C1 segment of cervical spinal cord (tissue), 14 donors: ENCODE measurements around the gene CORO2B.

Source experiments
- DNase-seq, 14 donors: peaks; one replicate each; lab custom pipeline; 2025; lab: John Stamatoyannopoulos, UW

The CORO2B gene

DNA sequence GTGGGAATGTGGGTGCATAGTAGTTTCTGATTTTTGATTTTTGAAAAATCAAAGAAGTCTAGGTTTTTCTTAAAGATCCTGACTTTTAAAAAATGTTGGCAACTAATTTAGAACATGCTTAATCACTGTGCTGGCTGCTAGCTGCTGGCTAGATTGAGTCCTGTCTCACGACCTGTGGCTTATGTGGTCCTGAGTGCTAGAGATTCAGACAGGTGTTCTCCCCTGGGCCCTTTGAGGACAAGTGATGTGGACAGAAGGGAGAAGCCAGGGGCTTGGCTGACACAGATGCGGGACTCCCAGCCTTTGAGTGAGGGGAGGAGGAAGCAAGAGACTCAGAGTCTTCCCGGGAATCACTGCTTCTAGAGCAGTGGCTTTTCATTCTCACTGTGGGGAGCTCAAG, 47.5 kb downstream of the CORO2B start:
- DNase-seq, result no peak

DNA sequence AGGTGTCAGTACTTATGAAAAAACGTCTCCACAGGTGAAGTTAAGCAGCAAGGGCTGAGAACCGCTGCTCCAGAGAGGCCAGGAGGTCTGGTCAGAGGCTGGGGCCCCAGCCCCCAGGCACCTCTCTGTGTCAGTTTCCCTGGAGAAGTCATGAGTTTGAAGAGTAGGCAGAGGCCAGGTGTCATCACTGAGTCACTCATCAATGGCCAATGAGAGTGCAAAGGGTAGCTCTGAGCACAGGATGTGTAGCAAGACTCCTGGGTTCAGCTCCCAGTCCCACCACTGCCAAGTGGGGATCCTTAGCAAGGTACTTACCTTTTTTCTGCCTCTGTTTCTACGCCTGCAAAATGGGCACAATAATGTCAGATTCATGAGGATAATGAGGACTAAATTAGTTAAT, 47.9 kb downstream of the CORO2B start:
- no peak for DNase-seq

DNA sequence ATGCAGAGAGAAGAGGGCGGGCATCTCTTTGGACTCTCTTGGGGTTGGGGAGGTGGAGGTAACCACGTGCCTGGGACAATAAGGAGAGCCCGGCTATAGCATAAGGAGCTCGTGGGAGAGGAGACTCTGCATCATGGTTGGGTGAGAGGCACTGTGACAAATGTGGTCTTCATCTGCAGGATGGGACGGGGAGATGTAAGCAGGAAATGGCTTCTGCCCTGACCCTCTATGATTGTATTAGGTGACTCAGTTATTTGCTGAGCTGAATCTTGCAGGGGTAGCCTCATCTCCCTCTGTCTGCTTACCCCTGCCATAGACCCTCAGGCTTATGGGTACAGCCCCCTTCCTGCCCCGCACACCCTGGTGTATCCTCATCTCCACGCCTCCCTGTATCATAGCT, 48.7 kb downstream of the CORO2B start:
- DNase-seq, result no peak

DNA sequence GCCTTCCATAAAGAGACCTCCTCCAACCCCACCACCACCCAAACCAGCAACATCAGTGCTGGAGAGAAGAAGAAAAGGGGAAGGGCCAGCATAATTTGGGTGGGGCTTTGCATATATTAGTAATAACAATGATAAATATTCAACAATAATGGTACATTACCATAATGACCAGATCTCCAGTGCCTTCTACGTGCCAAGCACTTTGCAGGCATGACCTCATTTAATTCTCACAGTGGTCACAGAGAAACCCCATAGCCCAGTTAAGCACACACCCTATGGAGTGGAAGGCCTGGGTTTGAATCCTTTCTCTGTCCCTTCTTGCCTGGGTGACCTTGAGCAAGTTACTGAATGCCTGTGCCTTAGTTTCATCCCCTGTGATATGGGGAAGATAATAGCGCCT, 49.2 kb downstream of the CORO2B start:
- DNase-seq, result no peak

DNA sequence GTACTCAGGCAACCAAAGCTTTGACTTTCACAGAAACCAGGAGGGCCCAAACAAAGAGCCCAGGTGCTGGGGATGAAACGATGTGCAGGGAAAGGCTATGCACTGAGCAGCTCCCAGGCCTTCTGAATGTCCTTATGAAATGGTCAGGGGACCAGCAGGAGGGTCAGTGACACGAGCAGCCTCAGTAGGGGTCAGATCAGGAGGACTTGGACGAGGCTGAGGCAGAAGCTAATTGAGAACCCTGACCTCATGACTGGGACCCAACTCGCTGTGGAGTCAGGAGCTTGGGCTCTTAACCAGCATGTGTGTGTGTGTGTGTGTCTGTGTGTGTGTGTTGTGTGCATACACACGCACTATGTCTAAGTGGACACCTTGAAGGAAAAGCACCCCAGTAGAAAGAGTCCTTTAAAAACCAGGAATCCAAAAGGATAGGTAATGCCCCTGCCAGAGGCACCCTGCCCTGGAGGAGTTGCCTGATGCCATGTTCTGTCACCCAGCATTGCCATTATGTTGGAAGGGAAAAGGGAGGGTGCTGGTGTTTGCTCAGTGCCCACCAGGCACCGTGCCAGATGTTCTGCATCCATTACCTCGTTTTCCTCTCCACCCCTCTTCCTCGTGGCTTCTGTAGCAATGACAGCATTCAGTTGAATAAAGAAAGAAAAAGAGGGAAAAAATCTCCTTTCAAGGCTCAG, 50.9 kb downstream of the CORO2B start:
- DNase-seq, result no peak

DNA sequence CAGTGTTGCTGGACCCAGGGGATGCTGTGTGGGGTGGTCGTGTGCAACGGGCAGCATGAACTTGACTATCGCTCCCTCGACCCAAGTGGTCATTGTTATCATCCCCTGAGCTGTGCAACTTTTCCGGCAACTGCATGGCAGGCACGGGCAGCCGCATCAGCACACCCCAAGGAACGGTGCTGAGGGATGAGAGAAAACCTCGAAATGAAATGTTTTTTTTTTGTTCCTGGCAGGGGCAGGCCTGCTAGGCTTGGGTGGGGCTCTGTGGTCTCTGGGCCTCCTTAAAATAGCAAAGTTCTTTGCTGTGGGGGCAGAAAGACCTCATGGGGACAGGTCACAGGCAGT, 51.4 kb downstream of the CORO2B start:
- DNase-seq, result no peak

DNA sequence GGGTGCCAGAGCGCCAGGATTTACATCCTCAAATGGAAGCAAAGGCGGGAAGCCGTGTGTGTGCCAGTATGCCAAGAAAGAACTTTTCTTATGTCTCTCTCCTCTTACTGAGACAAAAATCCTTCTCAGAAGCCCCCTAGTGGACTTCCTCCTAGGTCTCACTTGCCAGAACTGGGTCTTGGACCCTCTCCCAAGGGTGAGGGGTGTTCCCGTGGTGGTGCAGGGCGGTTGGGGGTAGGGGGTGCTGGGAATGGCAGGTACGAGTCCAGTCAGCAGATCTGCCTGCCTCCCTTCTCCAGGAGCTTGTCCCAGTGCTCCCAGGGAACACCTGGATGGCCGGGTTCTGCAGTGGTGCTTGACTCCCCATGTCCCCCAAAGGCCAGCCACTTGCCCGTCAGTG, 52.0 kb downstream of the CORO2B start:
- no peak for DNase-seq

DNA sequence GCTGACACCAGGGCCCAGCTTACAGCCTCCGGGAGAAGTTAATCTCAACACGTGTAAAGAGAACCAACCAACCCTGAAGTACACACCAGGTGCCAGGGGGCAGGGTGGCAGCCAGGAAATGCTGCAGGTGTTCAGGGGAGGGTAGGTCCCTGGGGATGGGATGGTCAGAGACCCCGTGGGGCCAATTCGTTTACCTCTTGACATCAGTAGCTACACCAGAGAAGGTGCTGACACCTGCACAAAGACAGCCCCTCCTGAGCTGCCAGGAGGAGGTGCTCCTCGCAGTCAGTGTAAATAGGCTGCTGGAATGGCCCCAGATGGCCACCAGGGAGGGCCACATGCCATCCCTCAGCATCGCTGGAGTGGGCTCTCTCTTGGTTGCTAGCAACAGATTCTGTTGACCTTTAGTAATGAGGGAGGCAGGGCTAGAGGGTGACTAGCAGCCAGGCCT, 52.8 kb downstream of the CORO2B start:
- peak in 1 of 14 donors; percentile 80 for DNase-seq

DNA sequence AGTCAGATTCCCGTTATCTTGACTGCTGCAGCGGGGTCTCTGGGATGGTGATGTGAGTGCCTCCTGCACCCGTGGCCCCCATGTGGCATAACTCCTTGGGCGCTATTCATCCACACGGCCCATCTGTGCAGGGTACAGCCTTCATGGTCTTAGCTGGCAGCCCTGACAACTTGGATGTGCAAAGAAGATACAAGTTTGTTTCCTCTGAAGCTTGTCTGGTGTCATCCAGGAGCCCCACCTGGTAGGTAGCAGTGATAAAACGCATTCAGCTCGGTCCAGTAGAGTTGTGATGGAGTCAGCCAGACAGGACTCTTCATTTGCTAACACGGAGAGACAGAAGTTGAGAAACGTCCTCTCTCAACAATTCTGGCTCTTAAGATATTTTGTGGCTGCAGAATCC, 53.3 kb downstream of the CORO2B start:
- DNase-seq, result no peak

DNA sequence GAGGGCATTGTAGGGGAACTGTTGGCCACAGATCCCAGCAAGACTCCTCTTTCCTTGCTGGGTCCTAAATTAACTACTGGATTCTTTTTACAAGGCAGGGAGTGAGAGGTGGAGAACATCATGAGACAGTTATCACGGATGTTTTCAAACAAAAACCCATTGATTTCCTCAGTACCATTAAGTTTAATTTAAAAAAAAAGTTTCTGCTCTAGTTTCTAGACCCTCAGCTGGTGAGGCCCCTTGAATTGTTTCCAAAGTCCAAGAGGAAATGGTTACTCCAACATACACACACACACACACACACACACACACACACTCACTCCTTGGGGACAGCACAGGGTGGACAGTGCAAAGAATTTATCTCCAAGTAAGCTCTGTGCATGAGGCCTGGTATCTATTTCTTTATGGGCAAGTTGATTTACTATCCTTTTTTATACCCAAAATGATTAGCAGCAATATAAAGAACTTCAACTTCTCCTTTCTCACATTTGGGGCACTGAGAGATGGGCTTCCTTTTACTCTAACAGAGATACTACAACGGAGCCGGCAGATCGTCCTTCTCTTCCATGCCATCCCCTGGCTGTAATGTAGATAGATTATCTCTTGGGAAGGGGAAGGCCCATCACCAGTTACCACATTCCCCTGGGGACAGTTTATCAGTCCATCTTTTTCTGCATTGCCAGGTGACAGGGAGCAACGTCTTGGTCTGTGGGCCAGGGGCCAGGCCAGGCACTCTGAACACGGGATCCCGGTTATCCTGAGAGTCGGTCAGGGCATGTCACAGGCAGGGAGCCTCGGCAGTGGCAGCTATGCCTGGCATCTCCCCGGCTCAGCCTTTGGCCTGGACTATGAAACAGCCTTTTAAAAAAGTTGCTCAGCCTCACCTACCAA, 54.7 kb downstream of the CORO2B start:
- DNase-seq, result peak in 1 of 14 donors; percentile 50

DNA sequence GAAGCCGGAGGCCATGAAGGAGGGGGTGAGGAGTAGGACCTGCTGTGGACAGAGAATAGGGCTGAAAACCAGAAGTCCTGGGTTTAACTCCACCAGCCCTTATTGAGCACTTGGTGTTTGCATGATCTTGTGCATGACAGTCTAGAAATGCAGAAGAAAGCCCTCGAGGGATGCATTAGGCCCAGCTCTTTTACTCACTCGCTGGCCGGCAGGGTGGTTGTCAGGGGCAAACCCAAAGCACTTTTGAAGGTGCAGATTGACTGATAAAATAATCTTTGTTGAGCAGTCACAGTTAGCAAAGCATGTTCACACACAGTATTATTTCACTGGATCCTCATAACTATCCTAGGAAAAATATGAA, 55.3 kb downstream of the CORO2B start:
- DNase-seq, result no peak

DNA sequence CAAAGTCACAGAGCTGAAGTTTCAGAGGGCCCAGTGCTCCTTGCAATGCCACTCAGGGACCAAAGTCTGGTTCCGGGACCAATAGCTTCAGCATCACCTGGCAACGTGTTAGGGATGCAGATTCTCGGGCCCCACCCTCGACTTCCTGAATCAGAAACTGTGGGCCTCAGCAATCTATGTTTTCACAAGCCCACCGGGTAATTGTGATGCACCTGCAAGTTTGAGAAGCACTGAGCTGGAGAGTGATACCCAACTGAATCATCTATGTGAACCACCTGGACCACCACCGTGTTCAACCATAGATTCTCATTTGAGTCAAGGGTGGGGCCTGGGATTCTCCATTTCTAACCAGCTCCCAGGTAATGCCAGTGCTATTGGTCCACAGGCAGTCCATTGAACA, 55.7 kb downstream of the CORO2B start:
- no peak for DNase-seq

DNA sequence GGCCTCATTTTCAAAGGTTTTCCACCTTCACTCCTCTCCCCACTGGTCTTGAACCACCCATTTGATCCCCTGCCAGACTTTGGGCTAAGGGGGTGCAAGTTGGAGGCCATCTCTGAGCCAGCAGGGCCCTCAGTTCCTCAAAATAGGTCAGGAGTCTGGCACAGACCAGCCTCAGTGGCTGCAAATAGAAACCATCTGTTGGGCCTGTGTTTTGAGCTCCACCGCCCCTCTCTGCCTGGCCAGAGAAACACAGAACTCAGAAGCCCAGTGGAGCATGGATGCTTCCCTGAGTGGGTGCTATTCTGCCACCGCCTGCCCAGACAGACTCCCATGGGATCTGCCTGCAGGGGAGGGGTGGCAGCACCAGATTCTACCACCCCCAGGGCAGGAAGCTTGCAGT, 56.3 kb downstream of the CORO2B start:
- peak in 10 of 14 donors; percentile 50 to 99 (median 62) for DNase-seq

DNA sequence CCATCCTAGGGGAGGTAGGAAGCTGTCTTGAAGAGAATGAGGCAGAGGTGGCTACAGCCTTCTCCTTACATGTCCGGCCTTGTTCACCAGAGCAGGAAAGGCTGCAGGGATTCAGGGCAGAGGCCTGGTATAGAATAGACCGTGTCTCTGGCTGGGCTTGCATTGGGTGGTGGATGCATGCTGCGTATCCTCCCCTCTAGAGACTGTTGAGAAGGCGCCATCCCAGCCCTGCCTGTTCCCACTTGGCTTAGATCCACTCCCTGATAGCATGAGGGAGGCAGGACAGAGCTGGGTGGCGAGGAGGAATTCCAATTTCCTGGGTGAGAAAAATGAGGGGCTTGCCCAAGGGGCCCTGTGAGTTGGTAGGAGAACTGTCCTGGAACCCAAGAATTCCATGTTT, 57.5 kb downstream of the CORO2B start:
- DNase-seq, result no peak

DNA sequence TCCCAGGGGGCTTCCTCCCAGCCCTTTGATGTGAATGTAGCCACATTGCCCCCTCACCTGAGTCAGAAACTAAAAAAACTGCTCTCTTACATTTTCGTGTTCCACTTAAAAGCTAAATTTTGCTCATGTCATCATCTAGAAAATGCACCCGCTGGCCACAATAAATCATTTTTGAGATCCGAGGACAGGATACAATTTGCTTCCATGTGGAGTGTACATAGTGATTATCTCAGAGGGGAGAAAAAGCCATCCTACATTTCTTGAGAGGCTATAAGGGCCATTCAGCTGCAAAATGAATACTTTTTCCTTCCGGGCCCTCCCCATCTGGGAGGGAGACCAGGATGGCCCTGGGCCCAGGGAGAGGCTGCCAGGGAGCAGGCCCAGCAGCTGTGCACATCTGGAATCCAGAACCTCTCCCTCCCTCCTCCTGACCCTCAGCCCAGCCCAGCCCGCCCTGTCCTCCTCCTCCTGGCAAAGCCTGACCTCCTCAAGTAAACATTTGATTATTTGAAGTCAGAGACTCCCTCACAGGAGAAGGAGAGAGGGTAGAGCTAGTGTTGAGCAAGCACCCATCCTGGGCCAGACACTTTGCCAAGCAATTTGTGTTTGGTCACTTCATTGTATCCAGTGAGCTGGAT, 59.1 kb downstream of the CORO2B start:
- DNase-seq, result no peak

DNA sequence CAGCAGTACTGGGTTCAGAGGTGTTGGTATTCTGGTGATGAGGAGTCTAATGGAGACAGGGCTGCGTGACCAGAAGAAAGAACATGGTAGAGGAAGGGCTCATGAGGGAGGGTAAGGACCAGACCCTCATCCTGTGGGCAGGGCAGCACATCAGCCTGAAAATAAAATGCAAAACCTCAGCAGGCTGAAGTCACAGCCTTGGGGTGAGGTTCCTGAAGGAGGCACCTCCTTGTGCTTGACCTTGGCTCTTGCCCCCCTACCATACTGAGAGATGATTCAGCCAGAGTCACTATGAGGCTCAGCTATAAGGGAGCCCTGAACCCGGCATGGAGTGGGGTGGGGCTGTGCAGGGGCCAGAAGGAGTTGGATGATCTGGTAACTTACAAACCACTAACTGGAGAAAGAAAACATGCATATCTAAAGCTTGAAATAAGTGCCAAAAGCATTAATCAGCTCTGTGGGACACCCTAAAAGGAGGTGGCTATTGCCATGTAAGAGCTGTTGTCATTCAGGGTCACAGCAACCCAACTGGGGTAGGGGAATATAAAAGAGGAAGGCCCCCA, 60.2 kb downstream of the CORO2B start:
- no peak for DNase-seq

DNA sequence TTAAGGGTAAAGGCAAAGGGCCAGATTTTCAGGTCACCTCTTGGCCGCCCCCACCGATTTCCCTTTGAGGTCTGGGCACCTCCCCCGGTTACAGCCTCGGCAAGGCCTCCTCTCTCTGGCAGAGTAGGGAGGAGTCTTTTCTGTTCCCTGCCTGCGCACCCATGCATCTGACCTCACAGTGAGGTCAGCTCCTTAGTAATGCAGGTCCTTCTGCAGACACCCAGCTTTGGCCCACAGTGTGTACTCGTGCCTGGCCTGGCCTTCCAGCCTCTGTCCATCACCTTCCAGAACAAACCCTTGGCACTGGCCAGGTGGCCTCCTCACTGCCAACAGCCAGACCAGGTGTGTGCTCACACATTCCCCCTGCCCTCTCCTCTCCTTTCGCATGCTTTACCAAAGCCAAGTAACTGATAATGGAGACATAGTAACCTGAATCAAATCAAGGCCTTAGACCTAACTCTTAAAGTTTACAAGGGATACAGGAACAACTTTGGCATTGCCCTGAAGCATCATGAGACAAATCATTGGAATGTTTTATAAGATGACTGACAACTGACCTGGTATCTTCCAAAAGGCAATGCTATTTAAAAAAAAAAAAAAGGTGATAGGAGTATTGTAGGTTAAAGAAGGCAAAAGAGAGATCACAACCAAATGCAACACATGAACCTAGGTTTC, 61.3 kb downstream of the CORO2B start:
- DNase-seq, result peak in 1 of 14 donors; percentile 78

DNA sequence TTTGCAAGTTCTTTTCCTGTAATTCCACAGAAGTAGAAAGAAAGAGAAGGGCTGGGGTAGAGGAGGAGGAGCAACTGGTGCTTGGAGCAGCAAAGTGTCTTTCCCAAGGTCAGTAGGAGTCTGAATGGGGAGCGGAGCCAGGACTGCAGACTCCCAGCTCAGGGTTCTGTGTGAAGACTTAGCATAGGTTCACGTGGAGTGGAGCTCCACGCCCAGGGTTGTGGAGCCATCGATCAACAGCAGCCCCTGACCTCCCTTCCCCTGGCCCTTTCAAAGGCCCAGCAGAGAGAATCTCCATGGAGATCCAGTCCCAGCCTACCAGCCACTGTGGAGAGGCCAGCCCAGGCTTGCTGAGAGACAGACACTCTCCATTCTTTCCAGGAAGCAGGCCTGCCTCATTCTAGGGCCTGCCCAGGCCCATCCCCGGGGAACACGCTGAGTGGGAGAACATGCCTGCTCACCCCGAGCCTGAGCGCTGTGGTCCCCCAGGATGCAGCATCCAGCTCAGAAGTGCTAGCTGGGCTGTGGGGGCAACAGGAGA, 62.1 kb downstream of the CORO2B start:
- DNase-seq, result peak in 6 of 14 donors; percentile 40 to 70 (median 50)

DNA sequence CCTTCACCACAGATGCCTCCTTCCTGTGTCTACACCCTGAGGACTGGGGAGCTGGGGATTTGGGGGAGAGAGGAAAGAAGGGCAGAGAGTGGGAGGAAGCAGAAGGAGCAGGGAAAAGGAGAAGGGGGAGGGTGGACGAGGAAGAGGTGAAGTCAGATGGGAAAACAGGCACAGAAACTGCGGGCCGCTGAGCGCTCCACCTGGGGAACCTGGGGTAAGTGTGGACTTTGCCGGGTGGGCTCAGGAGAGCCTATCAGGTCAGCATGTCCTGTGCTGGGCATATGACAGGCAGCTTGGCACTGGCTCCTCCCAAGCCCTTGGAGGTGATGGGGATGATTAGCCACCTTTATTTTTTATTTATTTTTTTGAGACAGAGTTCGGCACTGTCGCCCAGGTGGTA, 62.6 kb downstream of the CORO2B start:
- DNase-seq, result no peak

DNA sequence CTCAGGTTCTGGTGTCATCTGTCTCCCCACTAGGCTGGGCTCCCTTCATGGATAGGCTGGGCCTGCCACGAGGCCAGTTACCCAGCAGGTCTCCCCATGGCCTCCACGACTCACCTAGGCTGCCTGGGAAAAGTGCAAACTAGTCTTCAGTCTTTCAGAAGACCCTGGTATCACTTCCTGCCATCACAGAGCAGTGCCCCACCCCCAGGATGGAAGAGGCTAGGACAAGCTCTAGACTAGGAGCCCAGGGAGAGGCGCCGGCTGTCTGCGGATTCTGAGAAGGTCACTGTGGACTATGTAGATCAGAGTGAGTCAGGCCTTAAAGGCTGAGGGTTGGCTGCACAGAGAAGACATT, 63.7 kb downstream of the CORO2B start:
- DNase-seq, result no peak

DNA sequence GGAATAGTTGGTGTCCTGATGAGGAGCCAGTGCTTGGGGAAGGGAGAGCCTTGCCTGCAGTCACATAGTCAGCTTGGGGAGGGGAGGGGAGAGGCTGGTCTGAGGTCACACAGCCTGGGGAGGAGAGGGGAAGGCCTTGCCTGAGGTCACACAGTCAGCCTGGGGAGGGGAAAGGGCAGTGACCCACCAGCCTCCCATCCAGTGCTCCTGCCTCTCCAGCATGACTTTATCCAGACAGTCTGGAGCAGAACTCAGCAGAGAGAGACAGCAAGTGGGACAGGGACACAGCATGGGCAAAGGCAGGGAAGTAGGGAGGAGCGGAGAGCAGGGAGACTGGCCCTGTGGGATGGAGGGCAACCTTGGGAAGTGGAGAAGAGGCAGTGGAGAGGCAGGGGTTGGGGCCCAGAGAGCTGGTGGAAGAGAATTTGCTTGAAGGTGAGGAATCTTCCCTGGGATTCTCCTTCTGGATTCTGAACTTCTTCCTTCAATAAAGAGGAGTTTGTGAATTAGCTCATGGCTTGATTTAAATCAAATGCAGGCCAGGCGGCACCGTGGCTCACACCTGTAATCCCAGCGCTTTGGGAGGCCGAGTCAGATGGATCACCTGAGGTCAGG, 64.5 kb downstream of the CORO2B start:
- DNase-seq, result no peak
